Measurements from ENCODE around the gene EPS8.

DNA sequence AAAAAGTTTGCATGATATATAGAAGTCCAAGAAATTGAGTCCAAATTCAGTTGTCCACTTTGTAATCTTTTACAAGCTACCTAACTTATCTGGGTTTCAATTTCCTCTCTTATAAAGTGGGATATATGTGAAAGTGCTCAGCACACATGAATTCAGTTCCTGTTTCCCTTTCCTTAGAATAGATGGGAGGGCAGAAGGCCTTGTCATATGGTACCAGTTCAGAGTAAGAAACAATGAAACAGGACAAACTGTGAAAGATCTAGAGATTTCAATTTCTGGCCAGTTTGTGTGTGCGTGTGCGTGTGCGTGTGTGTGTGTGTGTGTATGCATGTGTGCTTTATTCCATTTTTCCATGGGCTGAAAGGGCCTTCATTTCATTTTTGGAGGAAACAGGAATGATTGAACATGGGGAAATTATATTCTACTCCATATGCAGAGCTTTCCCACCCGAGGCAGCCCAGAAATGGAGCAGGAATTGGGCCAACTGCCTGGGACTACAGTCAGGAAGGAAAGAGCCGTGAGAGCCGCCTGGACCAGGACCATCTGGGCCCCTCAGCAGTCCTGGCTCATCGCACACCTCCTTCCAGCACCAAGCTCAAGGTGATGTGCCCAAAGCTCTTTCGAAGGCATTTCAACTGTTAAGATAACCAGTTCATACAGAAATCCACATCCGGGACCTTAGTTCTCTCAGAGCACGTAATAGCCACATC lies 183.2 kb downstream of the EPS8 start:
- TF ChIP-seq, protein P1, sequence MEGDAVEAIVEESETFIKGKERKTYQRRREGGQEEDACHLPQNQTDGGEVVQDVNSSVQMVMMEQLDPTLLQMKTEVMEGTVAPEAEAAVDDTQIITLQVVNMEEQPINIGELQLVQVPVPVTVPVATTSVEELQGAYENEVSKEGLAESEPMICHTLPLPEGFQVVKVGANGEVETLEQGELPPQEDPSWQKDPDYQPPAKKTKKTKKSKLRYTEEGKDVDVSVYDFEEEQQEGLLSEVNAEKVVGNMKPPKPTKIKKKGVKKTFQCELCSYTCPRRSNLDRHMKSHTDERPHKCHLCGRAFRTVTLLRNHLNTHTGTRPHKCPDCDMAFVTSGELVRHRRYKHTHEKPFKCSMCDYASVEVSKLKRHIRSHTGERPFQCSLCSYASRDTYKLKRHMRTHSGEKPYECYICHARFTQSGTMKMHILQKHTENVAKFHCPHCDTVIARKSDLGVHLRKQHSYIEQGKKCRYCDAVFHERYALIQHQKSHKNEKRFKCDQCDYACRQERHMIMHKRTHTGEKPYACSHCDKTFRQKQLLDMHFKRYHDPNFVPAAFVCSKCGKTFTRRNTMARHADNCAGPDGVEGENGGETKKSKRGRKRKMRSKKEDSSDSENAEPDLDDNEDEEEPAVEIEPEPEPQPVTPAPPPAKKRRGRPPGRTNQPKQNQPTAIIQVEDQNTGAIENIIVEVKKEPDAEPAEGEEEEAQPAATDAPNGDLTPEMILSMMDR (conservative IDR thresholded peaks at IDR 0.05) = no peak
- no peak for TF ChIP-seq ZFX (IDR thresholded peaks at IDR 0.05)

Data from C4-2B (cell line).